NCI-H2107 treated with DMSO at 0.1 percent for 48 hours (cell line): ENCODE data around the gene CRYZL1.
"Not testable (repeated sequence)": the region's sequence is repeated elsewhere in the genome, so short reads cannot be mapped to it uniquely, and the experiment has no call there.

ENCODE experiments used
- DNase-seq: peaks from one replicate; lab custom pipeline; 2025; ENCODE audit not compliant: unreplicated experiment; lab: John Stamatoyannopoulos, UW

The CRYZL1 gene

GRCh38 chr21:33640697-33641351 lies 717 bp downstream of the CRYZL1 start:
- DNase-seq: peak; percentile 80

- no peak for DNase-seq
Measured at GRCh38 chr21:33634254-33634653, 7.3 kb downstream of the CRYZL1 start.

DNA sequence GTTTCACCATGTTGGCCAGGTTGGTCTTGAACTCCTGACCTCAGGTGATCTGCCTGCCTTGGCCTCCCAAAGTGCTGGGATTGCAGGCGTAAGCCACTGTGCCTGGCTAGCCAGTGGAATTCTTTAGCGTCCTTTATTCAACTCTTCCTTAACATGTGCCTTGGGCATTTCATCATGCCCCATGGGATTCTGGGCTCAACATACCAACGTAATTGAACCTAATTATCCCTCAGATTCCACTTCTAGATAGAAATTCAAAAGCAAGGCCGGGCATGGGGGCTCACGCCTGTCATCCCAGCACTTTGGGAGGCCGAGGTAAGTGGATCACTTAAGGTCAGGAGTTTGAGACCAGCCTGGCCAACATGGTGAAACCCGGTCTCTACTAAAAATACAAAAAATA lies 15.4 kb downstream of the CRYZL1 start:
- not testable (repeated sequence) for DNase-seq

GRCh38 chr21:33622253-33622652 lies 19.3 kb downstream of the CRYZL1 start:
- no peak for DNase-seq

DNA sequence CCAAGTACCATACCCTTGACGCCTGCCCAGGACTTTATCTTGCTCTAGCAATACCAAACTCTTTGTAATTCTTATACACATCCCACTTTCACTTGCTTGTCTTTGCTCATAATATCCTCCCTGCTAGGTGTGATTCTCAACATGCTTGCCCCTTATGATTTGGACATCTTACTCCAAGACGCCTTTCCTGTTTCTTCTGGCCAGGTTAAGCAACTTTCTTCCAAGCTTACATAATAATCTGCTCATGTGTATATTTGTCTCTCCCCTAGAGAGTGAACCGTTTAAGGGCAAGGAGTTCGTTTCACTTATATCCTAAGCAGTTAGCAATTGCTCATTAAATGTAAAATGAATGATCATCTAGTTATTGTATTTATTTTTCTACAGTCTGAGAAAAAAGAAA lies 21.8 kb downstream of the CRYZL1 start:
- no peak for DNase-seq

DNA sequence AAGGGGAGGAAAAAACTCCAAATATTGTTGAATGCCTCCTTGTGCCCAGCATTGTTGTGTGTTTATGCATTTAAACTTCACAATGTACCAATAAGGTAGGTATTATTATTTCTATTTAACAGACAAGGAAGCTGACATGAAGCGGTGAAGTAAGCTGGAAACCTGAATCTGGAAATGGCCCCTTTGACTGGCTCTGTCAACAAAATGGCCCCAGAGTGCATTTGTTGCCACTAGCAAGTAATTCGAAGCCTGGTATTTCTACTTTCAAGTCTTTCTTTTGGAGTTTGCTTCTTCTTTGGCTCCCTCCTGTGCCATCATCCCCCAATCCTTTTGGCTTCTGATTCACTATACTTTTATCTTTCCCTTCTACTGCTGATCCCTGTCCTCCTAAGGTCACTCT lies 23.1 kb downstream of the CRYZL1 start:
- no peak for DNase-seq

- not testable (repeated sequence) for DNase-seq
Measured at GRCh38 chr21:33617565-33617964, 24.0 kb downstream of the CRYZL1 start.

DNA sequence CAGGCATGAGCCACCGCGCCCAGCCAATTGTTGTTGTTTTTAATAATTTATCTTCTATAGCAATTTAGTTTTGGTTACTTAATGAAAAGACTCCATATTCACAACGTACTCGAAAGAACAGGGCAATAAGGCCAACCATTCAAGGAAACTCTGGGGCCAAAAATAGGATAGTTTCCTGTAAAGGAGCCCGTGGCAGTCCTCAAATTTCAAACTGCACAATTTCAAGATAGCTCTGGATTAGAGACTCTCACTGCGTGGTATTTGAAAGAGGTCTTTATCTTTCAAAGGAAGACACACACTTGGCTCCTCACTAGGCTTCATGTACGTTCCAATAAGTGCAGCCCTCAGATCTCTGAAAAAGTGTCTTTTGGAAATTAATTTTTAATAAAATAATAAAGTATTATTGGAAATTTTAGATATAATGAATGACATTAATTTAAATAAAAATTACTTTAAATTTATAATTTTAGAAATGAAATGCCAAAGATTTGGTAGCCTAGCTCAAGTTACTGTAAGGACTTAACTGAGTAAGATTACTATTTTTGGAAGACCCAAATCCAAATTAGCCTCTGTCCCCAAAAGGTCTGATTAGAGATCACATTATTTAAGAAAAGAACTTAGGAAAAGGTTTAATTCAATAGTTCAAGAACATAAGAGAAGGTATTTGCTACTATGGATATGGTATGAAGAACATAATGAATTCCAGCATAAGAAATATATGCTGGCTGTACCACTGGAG lies 30.4 kb downstream of the CRYZL1 start:
- no peak for DNase-seq

GRCh38 chr21:33608559-33608958 lies 33.0 kb downstream of the CRYZL1 start:
- DNase-seq: no peak

DNA sequence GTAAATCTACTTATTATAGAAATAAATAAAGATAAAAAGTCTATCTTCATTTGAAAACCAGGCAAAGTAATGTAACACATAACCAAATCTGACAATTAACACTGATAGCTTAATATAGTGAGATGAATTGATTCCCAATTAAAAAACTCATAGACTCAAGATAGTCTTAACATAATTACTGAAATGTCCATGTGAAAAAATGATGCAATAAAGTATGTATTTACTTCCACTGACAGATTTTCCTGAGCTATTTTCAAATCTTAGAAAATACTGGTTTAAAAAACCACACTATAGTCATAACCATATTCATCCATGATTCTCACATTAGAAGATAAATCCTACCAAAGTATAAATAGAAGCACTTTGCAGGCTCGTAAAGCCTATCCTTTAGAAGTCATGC lies 43.5 kb downstream of the CRYZL1 start:
- DNase-seq: no peak

DNA sequence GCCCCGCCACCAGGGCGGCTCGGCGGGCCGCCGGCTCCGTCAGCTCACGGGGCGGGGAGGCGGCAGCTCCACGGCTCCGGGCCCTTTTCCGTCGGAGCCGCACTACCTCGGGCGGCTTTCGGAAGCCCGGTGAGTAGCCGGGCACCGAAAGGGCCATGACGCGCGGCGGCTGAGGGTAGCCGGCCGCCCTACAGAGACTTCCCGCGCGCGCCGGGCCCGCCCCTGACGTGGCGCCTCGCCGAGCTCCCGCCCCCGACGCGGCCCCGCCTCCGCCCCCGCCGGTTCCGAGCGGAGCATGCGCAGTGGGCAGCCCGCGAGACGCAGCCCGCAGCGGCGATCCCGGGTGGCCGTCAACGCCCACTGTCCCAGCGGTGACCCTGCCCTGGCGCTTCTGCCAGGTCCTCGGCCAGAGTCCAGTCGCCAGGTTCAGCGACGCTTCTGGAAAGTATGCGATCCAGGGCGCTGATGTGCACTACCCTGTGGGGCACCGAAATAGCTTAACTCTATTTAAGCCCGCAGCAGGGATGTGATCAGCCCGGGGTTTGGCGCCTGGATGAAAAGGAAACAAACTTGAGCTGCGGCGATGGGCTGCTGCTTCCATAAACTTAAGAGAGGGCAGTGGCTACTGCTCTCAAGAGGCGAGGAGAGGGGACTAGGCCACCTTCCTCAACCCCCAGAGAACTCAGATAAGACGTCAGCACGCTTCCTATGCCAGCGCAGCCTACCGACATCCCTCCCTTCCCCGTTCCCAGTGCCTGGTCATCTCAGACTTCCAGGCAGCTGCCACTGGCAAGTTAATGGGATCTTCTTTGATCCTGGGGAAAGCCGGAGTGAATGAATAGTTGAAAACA lies 52.8 kb downstream of the CRYZL1 start, which contains the start of gene DONSON:
Gene DONSON, minus strand, starts transcription at position 200 of the 851 bp plus-strand sequence. Its CDS starts 43 bp downstream, at position 157.
- DNase-seq: peak; percentile 62

- DNase-seq: no peak
Measured at GRCh38 chr21:33587792-33588484, 53.6 kb downstream of the CRYZL1 start.

- no peak for DNase-seq
Measured at GRCh38 chr21:33586927-33587326, 54.6 kb downstream of the CRYZL1 start.

- no peak for DNase-seq
Measured at GRCh38 chr21:33584455-33584854, 57.1 kb downstream of the CRYZL1 start.

- DNase-seq: no peak
Measured at GRCh38 chr21:33578959-33579542, 62.5 kb downstream of the CRYZL1 start.

DNA sequence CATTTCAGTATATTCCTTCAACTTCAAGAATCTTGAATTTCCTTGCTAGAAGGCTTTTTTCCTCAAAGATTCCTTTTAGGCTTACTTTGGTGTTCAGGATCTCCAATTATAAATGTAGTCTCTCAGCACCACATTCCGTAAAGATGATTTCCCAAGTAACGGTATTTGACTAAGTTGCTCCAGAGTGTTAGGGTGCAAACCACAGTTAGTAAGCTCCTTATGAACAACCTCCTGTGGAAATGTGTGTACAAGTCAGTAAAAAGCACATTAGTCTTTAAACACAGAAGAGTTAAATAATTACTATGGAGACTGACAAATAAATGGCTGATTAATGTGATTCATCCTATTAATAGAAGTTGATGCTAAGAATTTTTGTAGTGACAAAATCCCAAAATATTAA lies 63.3 kb downstream of the CRYZL1 start:
- DNase-seq: no peak

DNA sequence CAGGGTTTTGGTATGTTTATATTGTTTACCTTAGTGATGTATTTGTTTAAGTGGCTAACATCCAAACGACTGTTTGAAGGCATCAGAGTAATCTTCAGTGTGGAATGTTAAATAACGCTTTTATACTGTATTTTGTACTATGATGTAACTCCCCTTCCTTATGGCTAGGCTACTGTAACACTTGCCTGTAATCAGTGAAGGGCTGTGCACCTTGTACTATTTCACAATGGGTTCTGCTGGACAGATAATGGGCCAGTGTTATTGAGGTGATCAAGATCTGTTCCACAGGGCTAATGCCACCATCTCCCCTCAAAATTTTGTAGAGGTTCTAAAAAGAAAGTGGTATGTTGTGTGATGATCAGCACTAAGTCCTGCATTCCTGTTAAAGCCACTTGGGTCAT lies 64.8 kb downstream of the CRYZL1 start:
- not testable (repeated sequence) for DNase-seq

DNA sequence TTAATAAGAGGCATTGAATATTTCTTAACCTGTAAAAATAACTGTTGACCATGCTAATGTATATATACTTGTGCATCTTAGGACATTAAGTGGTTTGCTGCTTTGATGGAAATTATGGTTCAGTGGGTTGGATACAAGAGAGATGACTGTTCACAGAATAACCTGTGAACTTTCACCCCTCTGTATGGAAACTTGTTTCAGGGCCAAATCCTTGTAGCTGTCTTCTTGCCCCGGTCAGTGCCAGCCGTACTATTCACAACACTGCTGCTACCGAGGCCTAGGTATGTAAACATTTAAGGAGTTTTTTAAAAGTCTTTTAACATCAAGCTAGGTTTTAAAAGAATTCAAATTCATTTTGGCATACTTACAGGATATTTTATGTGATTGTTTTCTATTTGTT lies 69.2 kb downstream of the CRYZL1 start:
- no peak for DNase-seq

GRCh38 chr21:33569991-33570390 lies 71.5 kb downstream of the CRYZL1 start:
- no peak for DNase-seq

GRCh38 chr21:33568448-33568847 lies 73.1 kb downstream of the CRYZL1 start:
- no peak for DNase-seq

DNA sequence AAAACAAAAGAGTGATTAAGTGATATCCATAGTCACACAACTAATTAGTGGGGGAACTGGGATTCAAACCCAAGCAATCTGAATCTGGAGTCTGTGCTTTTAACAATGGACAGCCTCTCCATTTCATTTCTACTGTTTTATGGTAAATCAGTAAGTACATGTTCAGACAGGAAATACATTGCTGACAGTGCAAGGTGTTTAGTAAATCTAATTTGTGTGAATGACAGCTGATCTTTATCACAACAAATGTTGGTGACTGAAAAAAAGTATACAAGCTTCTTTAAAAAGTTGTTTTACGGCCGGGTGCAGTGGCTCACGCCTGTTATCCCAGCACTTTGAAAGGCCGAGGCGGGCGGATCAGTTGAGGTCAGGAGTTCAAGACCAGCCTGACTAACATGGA lies 73.6 kb downstream of the CRYZL1 start:
- no peak for DNase-seq
